ENCODE results near the gene UCP3.

- no peak for TF ChIP-seq CTCF (conservative IDR thresholded peaks at IDR 0.05; ENCODE audit: low read depth, low read length)
- no peak for TF ChIP-seq EZH2 (IDR thresholded peaks at IDR 0.05; ENCODE audit: low read length, unreplicated experiment)
- no peak for TF ChIP-seq EZH2phosphoT487 (IDR thresholded peaks at IDR 0.05; ENCODE audit: borderline replicate concordance, low read length)
These were observed 33.5 kb downstream of the UCP3 start for GRCh38 chr11:73975479-73975757.

All from PC-3 (cell line).